Fibroblast of mammary gland (primary cell): ENCODE measurements around the gene INTS4.

Experiments used
- DNase-seq: peaks from one replicate; pipeline ENCODE4 v3.0.0-alpha.2; 2010; ENCODE audit warnings: low read depth
- H3K4me3 ChIP-seq: 2 replicates; pipeline ENCODE4 v1.5.1; 2011; ENCODE audit warnings: low read depth, mild to moderate bottlenecking, low read length, moderate library complexity; ENCODE audit not compliant: control insufficient read depth
- CTCF ChIP-seq: conservative IDR thresholded peaks from 2 replicates; pipeline ENCODE4 v1.5.1; 2011; ENCODE audit warnings: low read depth, low read length, inconsistent platforms; ENCODE audit not compliant: control insufficient read depth, insufficient read depth

The INTS4 gene

GRCh38 chr11:78039391-78039918 is 45.0 kb upstream of the INTS4 start:
- H3K4me3 ChIP-seq: no peak overlapping the region
- DNase-seq: no peak
- no peak for TF ChIP-seq CTCF

- no peak overlapping the region for H3K4me3 ChIP-seq
- no peak for TF ChIP-seq CTCF
- no peak for DNase-seq
Observed at GRCh38 chr11:78038697-78039313, 44.3 kb upstream of the INTS4 start.

DNA sequence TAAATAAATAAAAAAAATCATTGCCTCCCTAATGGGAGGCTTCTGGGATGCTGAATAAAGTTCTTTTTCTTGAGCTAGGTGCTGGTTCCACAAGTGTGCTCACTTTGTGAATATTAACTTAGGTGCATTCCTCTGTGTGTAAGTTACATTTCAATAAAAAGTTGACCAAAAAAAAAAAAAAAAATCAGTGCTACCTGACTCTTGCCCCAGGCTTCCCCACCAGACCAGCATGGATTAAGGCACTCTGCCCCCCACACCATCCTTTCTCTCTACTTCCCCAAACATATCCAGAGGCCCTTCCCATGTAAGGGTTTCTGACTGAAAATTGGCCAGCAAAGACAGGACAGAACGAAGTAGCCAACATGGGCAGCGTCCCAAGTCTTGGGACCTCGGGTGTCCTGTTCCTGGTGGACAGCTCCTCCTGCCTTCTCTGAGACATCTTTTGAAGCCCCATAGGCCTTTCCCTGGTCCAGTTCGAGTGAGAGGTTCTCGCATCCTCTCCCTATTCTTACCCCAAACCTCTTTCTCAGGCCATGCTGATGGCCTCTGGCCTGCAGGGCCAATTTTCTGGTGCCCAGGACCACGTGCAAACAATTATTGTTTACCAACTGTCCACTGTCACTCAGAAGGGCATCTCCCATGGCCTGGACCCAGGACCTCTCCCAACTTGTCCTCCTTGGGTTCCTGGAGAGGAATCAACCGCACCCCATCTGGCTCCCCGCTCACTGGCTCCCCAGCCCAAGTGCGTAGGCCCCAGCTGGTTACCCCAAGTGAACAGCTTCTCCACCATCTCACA is 43.6 kb upstream of the INTS4 start:
- H3K4me3 ChIP-seq: no peak overlapping the region
- DNase-seq: no peak
- no peak for TF ChIP-seq CTCF

DNA sequence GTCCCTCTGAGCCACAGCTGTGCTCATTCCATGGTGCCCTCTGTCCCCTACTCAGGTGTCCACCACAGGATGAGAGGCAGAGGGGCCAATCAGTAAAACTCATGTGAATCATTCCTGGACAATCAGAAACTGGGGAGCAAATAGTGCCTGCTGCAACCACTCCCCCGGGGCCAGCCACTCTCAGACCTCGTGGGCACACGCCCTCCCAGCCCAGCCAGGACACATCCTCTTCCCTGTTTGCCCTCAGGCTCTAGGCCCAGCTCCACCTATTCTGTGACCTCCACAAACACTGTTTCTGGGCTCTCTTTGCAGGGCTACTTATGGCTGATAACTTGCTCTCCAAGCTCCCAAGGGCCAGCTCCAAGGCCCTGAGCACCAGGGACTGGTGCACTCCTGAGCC is 42.6 kb upstream of the INTS4 start:
- no peak overlapping the region for H3K4me3 ChIP-seq
- DNase-seq: no peak
- no peak for TF ChIP-seq CTCF

- no peak overlapping the region for H3K4me3 ChIP-seq
- no peak for TF ChIP-seq CTCF
- DNase-seq: no peak
Observed at GRCh38 chr11:78036313-78036712, 41.8 kb upstream of the INTS4 start.

DNA sequence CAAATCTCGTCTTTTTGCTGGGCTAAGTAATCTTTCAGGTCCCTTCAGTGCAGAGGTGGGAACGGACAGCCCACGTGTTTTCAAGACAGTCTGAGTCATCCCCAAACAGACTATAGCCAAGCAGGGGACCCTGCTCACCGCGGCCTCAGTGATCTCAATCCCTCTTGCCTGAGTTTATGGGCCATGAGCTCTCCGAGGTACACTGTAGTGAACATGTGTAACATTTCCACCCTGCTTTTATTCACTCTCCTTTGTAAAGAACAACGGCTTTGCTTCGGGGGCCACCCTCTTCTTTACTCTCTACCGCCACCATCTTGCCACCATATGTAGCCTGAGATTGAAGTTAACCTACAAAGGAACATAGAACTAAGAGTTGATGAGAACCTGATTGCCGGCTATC is 40.2 kb upstream of the INTS4 start:
- H3K4me3 ChIP-seq: no peak overlapping the region
- no peak for DNase-seq
- TF ChIP-seq CTCF: no peak

- TF ChIP-seq CTCF: no peak
- DNase-seq: no peak
- H3K4me3 ChIP-seq: no peak overlapping the region
Observed at GRCh38 chr11:78033040-78033439, 38.6 kb upstream of the INTS4 start.
